GM12892 (cell line): ENCODE measurements around the gene PIK3CA.

Experiments
- POLR2A ChIP-seq: IDR thresholded peaks from 2 replicates; pipeline ENCODE4 v1.6.1; 2011; ENCODE audit warnings: low read depth, low read length, control low read depth
- POLR2AphosphoS5 ChIP-seq: IDR thresholded peaks from 2 replicates; pipeline ENCODE4 v1.6.1; 2011; ENCODE audit warnings: low read depth, low read length, control low read depth

GRCh38 chr3:179265092-179265491, 116.9 kb downstream of the PIK3CA start:
- no peak for TF ChIP-seq POLR2A
- no peak for TF ChIP-seq POLR2AphosphoS5
